ENCODE results near the gene GUCA1A.

Gene GUCA1A

GRCh38 chr6:42135722-42136121 lies 37.4 kb upstream of the GUCA1A start:
- no peaks in the 10 kb centered on the region for H3K27me3 ChIP-seq (ENCODE audit: control insufficient read depth in 1 of 2, insufficient read depth in 2 of 2, low read length in 2 of 2)
- no peaks in the 10 kb centered on the region for H3K9me3 ChIP-seq (ENCODE audit: control insufficient read depth in 1 of 2, low read length in 2 of 2)
- no peak overlapping the region for H3K9ac ChIP-seq (ENCODE audit: low read depth in 1 of 2, low read length in 2 of 2)
- H3K4me1 ChIP-seq (ENCODE audit: control insufficient read depth in 1 of 2, insufficient read depth in 2 of 2, low read length in 2 of 2) = peaks cover 48 to 49% of the 10 kb centered on the region in 2 donors
- H3K27ac ChIP-seq (ENCODE audit: low read depth, low read length) = no peak overlapping the region
- peaks cover 0 to 11% of the 10 kb centered on the region in 2 donors for H3K36me3 ChIP-seq (ENCODE audit: control insufficient read depth in 1 of 2, insufficient read depth in 2 of 2, low read length in 2 of 2)
- no peak overlapping the region for H3K4me3 ChIP-seq (ENCODE audit: low read depth in 1 of 2, low read length in 2 of 2)

- Histone ChIP-seq H3K27ac (ENCODE audit: low read depth, low read length) (peak overlapping the region; percentile 84), H3K9me3 (ENCODE audit: control insufficient read depth in 1 of 2, low read length in 2 of 2) (no peaks in the 10 kb centered on the region), H3K4me3 (ENCODE audit: low read depth in 1 of 2, low read length in 2 of 2) (peak overlapping the region; percentile 37 to 44), H3K4me1 (ENCODE audit: control insufficient read depth in 1 of 2, insufficient read depth in 2 of 2, low read length in 2 of 2) (peaks cover 49% of the 10 kb centered on the region in 2 donors), H3K36me3 (ENCODE audit: control insufficient read depth in 1 of 2, insufficient read depth in 2 of 2, low read length in 2 of 2) (peaks cover 0 to 11% of the 10 kb centered on the region in 2 donors), H3K9ac (ENCODE audit: low read depth in 1 of 2, low read length in 2 of 2) (peak overlapping the region; percentile 40 to 46), H3K27me3 (ENCODE audit: control insufficient read depth in 1 of 2, insufficient read depth in 2 of 2, low read length in 2 of 2) (no peaks in the 10 kb centered on the region)
Observed at GRCh38 chr6:42136508-42137193, 36.5 kb upstream of the GUCA1A start.

- peaks cover 0 to 11% of the 10 kb centered on the region in 2 donors for H3K36me3 ChIP-seq (ENCODE audit: control insufficient read depth in 1 of 2, insufficient read depth in 2 of 2, low read length in 2 of 2)
- peak overlapping the region; percentile 37 to 44 for H3K4me3 ChIP-seq (ENCODE audit: low read depth in 1 of 2, low read length in 2 of 2)
- peak overlapping the region in 1 of 2 donors; percentile 46 for H3K9ac ChIP-seq (ENCODE audit: low read depth in 1 of 2, low read length in 2 of 2)
- peaks cover 49% of the 10 kb centered on the region in 2 donors for H3K4me1 ChIP-seq (ENCODE audit: control insufficient read depth in 1 of 2, insufficient read depth in 2 of 2, low read length in 2 of 2)
- H3K9me3 ChIP-seq (ENCODE audit: control insufficient read depth in 1 of 2, low read length in 2 of 2) = no peaks in the 10 kb centered on the region
- no peaks in the 10 kb centered on the region for H3K27me3 ChIP-seq (ENCODE audit: control insufficient read depth in 1 of 2, insufficient read depth in 2 of 2, low read length in 2 of 2)
- peak overlapping the region; percentile 84 for H3K27ac ChIP-seq (ENCODE audit: low read depth, low read length)
Observed at GRCh38 chr6:42137194-42137753, 35.9 kb upstream of the GUCA1A start.

- Histone ChIP-seq H3K9ac (ENCODE audit: low read depth in 1 of 2, low read length in 2 of 2) (peak overlapping the region in 1 of 2 donors; percentile 22), H3K4me1 (ENCODE audit: control insufficient read depth in 1 of 2, insufficient read depth in 2 of 2, low read length in 2 of 2) (peaks cover 45 to 46% of the 10 kb centered on the region in 2 donors), H3K9me3 (ENCODE audit: control insufficient read depth in 1 of 2, low read length in 2 of 2) (no peaks in the 10 kb centered on the region), H3K36me3 (ENCODE audit: control insufficient read depth in 1 of 2, insufficient read depth in 2 of 2, low read length in 2 of 2) (peaks cover 0 to 7% of the 10 kb centered on the region in 2 donors), H3K27ac (ENCODE audit: low read depth, low read length) (peak overlapping the region; percentile 11), H3K4me3 (ENCODE audit: low read depth in 1 of 2, low read length in 2 of 2) (peak overlapping the region in 1 of 2 donors; percentile 23), H3K27me3 (ENCODE audit: control insufficient read depth in 1 of 2, insufficient read depth in 2 of 2, low read length in 2 of 2) (peaks cover 0 to 4% of the 10 kb centered on the region in 2 donors)
Observed at GRCh38 chr6:42138190-42138589, 35.0 kb upstream of the GUCA1A start.

GRCh38 chr6:42138630-42139619 lies 34.2 kb upstream of the GUCA1A start:
- Histone ChIP-seq H3K9me3 (ENCODE audit: control insufficient read depth in 1 of 2, low read length in 2 of 2) (no peaks in the 10 kb centered on the region), H3K36me3 (ENCODE audit: control insufficient read depth in 1 of 2, insufficient read depth in 2 of 2, low read length in 2 of 2) (peaks cover 0 to 3% of the 10 kb centered on the region in 2 donors), H3K4me1 (ENCODE audit: control insufficient read depth in 1 of 2, insufficient read depth in 2 of 2, low read length in 2 of 2) (peaks cover 41% of the 10 kb centered on the region in 2 donors), H3K27ac (ENCODE audit: low read depth, low read length) (peak overlapping the region; percentile 65), H3K4me3 (ENCODE audit: low read depth in 1 of 2, low read length in 2 of 2) (peak overlapping the region; percentile 23 to 37), H3K27me3 (ENCODE audit: control insufficient read depth in 1 of 2, insufficient read depth in 2 of 2, low read length in 2 of 2) (peaks cover 0 to 9% of the 10 kb centered on the region in 2 donors), H3K9ac (ENCODE audit: low read depth in 1 of 2, low read length in 2 of 2) (peak overlapping the region in 1 of 2 donors; percentile 22)

GRCh38 chr6:42140032-42140431 lies 33.1 kb upstream of the GUCA1A start:
- Histone ChIP-seq H3K4me3 (ENCODE audit: low read depth in 1 of 2, low read length in 2 of 2) (peak overlapping the region; percentile 72 to 81), H3K27me3 (ENCODE audit: control insufficient read depth in 1 of 2, insufficient read depth in 2 of 2, low read length in 2 of 2) (peaks cover 0 to 9% of the 10 kb centered on the region in 2 donors), H3K27ac (ENCODE audit: low read depth, low read length) (peak overlapping the region; percentile 84), H3K9me3 (ENCODE audit: control insufficient read depth in 1 of 2, low read length in 2 of 2) (no peaks in the 10 kb centered on the region), H3K4me1 (ENCODE audit: control insufficient read depth in 1 of 2, insufficient read depth in 2 of 2, low read length in 2 of 2) (peaks cover 37 to 38% of the 10 kb centered on the region in 2 donors), H3K36me3 (ENCODE audit: control insufficient read depth in 1 of 2, insufficient read depth in 2 of 2, low read length in 2 of 2) (no peaks in the 10 kb centered on the region), H3K9ac (ENCODE audit: low read depth in 1 of 2, low read length in 2 of 2) (peak overlapping the region; percentile 84 to 93)

- Histone ChIP-seq H3K27me3 (ENCODE audit: control insufficient read depth in 1 of 2, insufficient read depth in 2 of 2, low read length in 2 of 2) (peaks cover 0 to 9% of the 10 kb centered on the region in 2 donors), H3K9ac (ENCODE audit: low read depth in 1 of 2, low read length in 2 of 2) (peak overlapping the region; percentile 84 to 93), H3K36me3 (ENCODE audit: control insufficient read depth in 1 of 2, insufficient read depth in 2 of 2, low read length in 2 of 2) (no peaks in the 10 kb centered on the region), H3K9me3 (ENCODE audit: control insufficient read depth in 1 of 2, low read length in 2 of 2) (no peaks in the 10 kb centered on the region), H3K4me1 (ENCODE audit: control insufficient read depth in 1 of 2, insufficient read depth in 2 of 2, low read length in 2 of 2) (peaks cover 37 to 38% of the 10 kb centered on the region in 2 donors), H3K4me3 (ENCODE audit: low read depth in 1 of 2, low read length in 2 of 2) (peak overlapping the region; percentile 72 to 81), H3K27ac (ENCODE audit: low read depth, low read length) (peak overlapping the region; percentile 84)
Observed at GRCh38 chr6:42140756-42141602, 32.2 kb upstream of the GUCA1A start.

GRCh38 chr6:42141603-42142117 lies 31.5 kb upstream of the GUCA1A start:
- H3K27me3 ChIP-seq (ENCODE audit: control insufficient read depth in 1 of 2, insufficient read depth in 2 of 2, low read length in 2 of 2) = peaks cover 0 to 9% of the 10 kb centered on the region in 2 donors
- peak overlapping the region; percentile 72 to 81 for H3K4me3 ChIP-seq (ENCODE audit: low read depth in 1 of 2, low read length in 2 of 2)
- H3K36me3 ChIP-seq (ENCODE audit: control insufficient read depth in 1 of 2, insufficient read depth in 2 of 2, low read length in 2 of 2) = no peaks in the 10 kb centered on the region
- H3K4me1 ChIP-seq (ENCODE audit: control insufficient read depth in 1 of 2, insufficient read depth in 2 of 2, low read length in 2 of 2) = peaks cover 30 to 32% of the 10 kb centered on the region in 2 donors
- H3K9ac ChIP-seq (ENCODE audit: low read depth in 1 of 2, low read length in 2 of 2) = peak overlapping the region; percentile 84 to 93
- H3K27ac ChIP-seq (ENCODE audit: low read depth, low read length) = peak overlapping the region; percentile 84
- no peaks in the 10 kb centered on the region for H3K9me3 ChIP-seq (ENCODE audit: control insufficient read depth in 1 of 2, low read length in 2 of 2)
